Measurements from ENCODE around the gene NOX1. TPM values are rescaled to one million over a fixed set of nuclear protein-coding genes. Genes with fewer than 3 reads are reported as not detected.

The NOX1 gene
- total RNA-seq, 3 donors from 2014 or later = 27.8 to 109 (median 96.7) TPM

DNA sequence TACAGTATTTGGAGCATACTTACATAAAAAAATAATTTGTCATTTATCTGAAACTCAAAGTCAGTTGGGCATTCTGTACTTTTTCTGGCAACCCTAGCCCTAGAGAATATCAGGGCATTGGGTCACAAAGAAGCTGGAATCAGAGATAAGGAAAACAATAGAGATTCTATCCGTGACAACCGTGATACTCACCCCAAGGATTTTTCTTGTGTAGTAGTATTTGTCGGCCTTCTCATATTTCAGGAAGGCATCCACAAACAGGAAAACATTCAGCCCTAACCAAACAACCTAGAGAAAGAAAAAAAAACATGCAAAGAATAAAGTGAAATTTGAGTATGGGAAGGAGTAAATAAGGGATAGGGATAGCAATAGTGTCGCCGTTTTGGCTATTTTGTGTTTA, 3.6 kb downstream of the NOX1 start:
- ATAC-seq = no peak
- Histone ChIP-seq H3K4me3 (no peak overlapping the region), H3K9me3 (no peaks in the 10 kb centered on the region), H3K36me3 (ENCODE audit: low read depth) (no peaks in the 10 kb centered on the region), H3K4me1 (ENCODE audit: low read depth) (no peaks in the 10 kb centered on the region)
- DNase-seq = no peak
- TF ChIP-seq, protein P1, sequence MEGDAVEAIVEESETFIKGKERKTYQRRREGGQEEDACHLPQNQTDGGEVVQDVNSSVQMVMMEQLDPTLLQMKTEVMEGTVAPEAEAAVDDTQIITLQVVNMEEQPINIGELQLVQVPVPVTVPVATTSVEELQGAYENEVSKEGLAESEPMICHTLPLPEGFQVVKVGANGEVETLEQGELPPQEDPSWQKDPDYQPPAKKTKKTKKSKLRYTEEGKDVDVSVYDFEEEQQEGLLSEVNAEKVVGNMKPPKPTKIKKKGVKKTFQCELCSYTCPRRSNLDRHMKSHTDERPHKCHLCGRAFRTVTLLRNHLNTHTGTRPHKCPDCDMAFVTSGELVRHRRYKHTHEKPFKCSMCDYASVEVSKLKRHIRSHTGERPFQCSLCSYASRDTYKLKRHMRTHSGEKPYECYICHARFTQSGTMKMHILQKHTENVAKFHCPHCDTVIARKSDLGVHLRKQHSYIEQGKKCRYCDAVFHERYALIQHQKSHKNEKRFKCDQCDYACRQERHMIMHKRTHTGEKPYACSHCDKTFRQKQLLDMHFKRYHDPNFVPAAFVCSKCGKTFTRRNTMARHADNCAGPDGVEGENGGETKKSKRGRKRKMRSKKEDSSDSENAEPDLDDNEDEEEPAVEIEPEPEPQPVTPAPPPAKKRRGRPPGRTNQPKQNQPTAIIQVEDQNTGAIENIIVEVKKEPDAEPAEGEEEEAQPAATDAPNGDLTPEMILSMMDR (IDR thresholded peaks at IDR 0.05) = no peak
- intact Hi-C loops (cut with DNase I, micrococcal nuclease) = no loop called here

DNA sequence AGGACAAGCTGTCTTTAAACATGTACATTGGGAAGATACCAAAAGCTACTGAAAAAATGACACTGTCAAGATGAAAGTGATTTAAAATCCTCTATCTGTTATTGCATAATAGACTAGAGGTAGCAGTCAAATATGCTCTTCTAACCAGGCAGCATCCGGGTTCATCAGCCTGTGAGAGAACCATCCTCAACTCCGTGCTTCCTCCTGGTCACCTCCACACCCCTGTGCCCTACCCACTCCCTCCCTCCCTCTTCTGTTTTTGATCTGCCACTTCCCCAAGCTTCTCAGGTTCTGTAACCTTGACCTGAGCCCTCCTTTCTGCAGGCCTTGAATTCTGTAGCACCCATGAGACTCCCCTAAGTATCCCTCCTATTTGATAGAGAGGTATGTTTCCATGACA, 5.9 kb downstream of the NOX1 start:
- DNase-seq (peak in 2 of 3 donors; percentile 25 to 28), ATAC-seq (peak; percentile 76)
- Histone ChIP-seq H3K9me3 (no peaks in the 10 kb centered on the region), H3K4me1 (ENCODE audit: low read depth) (no peaks in the 10 kb centered on the region), H3K36me3 (ENCODE audit: low read depth) (no peaks in the 10 kb centered on the region), H3K4me3 (no peak overlapping the region)
- TF ChIP-seq, protein P1 (IDR thresholded peaks at IDR 0.05) = no peak
- intact Hi-C loops (cut with DNase I, micrococcal nuclease) = no loop called here

DNA sequence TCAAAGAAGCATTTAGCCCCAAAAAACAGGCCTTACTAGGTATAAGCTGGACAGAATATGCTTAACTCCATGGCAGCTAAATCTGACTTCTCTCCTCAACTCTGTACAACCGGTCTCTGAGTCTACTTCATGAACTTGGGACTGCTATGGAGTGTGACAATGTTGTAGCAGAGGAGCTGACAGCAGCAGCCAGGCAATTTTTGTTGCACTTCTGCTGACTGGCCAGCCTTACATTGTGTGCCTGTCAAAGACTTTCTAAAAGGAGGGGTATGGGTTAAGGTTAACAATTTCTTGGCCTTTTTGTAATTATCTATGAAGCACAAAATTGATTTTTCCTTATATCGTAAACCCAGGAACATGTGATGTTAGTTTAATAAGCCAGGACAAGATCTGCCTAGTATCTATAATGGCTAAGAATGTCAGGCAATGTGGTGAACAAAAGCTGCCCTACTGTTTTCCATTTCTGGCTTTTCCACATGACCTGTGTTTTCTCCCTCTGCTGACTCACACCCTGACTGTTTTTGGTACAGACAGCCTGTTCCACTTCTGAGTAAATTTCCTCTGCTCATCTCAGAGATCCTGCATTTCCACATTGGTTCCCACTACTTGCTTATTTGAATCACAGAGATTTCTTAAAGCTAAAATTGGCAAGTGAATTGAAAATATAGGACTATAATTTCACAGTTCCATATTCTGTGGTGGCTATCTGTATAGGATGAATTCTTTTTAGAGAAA, 9.3 kb downstream of the NOX1 start:
- no peaks in the 10 kb centered on the region for H3K9me3 ChIP-seq
- H3K4me1 ChIP-seq (ENCODE audit: low read depth) = no peaks in the 10 kb centered on the region
- H3K36me3 ChIP-seq (ENCODE audit: low read depth) = no peaks in the 10 kb centered on the region
- intact Hi-C loops (cut with DNase I, micrococcal nuclease) = no loop called here
- ATAC-seq = no peak
- DNase-seq = no peak
- no peak overlapping the region for H3K4me3 ChIP-seq
- TF ChIP-seq, protein P1 (IDR thresholded peaks at IDR 0.05) = no peak

DNA sequence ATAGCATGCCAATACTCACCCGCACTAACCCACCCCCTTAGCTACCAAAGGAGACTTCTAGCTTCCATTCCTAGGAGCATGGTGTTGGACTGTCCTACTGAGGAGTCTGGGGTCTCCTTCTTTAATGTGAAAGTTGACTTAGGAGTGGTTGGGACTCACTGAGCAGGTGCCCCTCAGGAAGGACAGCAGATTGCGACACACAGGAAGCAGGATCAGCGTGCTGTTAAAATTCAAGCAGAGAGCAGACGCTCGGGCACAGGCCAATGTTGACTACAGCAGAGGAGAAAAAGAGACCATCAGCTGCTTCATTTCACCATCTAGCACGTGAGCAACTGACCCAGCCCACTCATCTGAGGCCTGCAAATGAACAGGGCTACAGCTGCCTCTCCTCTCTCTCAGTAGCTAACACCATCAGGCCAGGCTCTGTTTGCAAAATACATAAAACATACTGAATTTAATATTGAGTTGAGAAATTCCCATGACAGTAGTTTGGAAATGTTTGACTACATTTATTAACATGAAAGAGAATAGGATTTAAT, 10.8 kb downstream of the NOX1 start:
- TF ChIP-seq, protein P1 (IDR thresholded peaks at IDR 0.05) = no peak
- DNase-seq = no peak
- ATAC-seq = no peak
- Histone ChIP-seq H3K4me3 (no peak overlapping the region), H3K9me3 (no peaks in the 10 kb centered on the region), H3K4me1 (ENCODE audit: low read depth) (no peaks in the 10 kb centered on the region), H3K36me3 (ENCODE audit: low read depth) (no peaks in the 10 kb centered on the region)
- intact Hi-C loops (cut with DNase I, micrococcal nuclease) = no loop called here

DNA sequence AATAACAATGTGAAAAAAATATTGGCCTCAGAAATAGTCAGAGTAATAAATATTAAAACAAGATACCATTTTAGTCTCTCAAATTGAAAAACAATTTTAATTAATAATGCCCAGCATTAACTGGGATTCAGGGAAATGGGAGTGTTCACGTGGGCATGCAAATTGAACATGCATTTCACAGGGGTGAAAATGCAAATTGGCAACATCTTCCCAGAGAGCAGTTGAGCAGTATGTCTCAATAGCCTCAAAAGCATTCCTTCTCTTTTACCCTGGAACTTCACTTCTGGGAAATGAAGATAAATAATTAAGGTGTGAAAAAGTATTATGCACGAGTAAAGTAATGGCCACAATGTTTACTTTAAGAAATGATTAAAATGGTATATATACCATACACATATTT, 21.3 kb downstream of the NOX1 start:
- Histone ChIP-seq H3K36me3 (ENCODE audit: low read depth) (no peaks in the 10 kb centered on the region), H3K4me1 (ENCODE audit: low read depth) (no peaks in the 10 kb centered on the region), H3K4me3 (no peak overlapping the region), H3K9me3 (no peaks in the 10 kb centered on the region)
- ATAC-seq = no peak
- TF ChIP-seq, protein P1 (IDR thresholded peaks at IDR 0.05) = no peak
- DNase-seq = no peak
- intact Hi-C loops (cut with DNase I, micrococcal nuclease) = no loop called here

Measured in mucosa of descending colon (tissue), 3 donors.